ENCODE measurements around the gene SLC4A4. TPM values are rescaled to one million over a fixed set of nuclear protein-coding genes. Genes with fewer than 3 reads are reported as not detected.

The SLC4A4 gene
- total and polyA plus RNA-seq, 4 experiments from 2014 or later: 0.12 to 1.4 (median 1.0) TPM

DNA sequence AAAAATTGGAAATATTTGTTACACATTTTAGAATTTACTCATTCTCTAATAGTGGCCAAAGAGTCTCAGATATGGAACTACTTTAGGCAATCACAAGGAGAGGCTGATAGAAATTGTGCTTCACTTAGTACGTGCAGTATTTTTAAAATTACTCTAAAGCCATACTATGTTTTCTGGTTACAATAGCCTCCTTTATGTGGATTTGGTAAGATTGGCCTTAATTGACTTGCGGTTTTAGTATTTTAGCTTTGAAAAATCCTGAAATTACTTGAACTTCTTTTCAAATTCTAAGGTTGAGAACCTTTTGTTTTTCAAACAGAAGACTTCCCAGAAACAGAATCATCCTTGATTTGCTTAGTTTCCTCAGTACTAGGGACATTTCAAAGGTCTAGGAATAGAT is 215.2 kb downstream of the SLC4A4 start:
- no peak overlapping the region for H3K4me3 Mint-ChIP-seq
- H3K36me3 ChIP-seq (ENCODE audit: insufficient read depth, low read length): no peaks in the 10 kb centered on the region
- H3K27me3 ChIP-seq (ENCODE audit: insufficient read depth, low read length): no peaks in the 10 kb centered on the region
- no peak overlapping the region for H3K27ac ChIP-seq (ENCODE audit: low read depth, low read length)
- no peaks in the 10 kb centered on the region for H3K36me3 Mint-ChIP-seq
- no peaks in the 10 kb centered on the region for H3K4me1 ChIP-seq (ENCODE audit: insufficient read depth, low read length)
- no peaks in the 10 kb centered on the region for H3K9me3 Mint-ChIP-seq
- H3K4me3 ChIP-seq (ENCODE audit: low read length in 2 of 2): no peak overlapping the region
- no peaks in the 10 kb centered on the region for H3K4me1 Mint-ChIP-seq
- no peak overlapping the region for H3K27ac Mint-ChIP-seq
- CTCF ChIA-PET (ENCODE audit: partially characterized antibody): no interaction called here
- no peaks in the 10 kb centered on the region for H3K27me3 Mint-ChIP-seq
- POLR2A ChIA-PET (ENCODE audit: partially characterized antibody): no interaction called here
- no peaks in the 10 kb centered on the region for H3K9me3 ChIP-seq (ENCODE audit: control insufficient read depth in 1 of 2, low read length in 2 of 2)
- intact Hi-C loops (cut with micrococcal nuclease): loop anchor here (10.0 kb wide), 1 partner anchor 369 kb away; no protein-coding TSS in a partner anchor
- DNase-seq: no peak

DNA sequence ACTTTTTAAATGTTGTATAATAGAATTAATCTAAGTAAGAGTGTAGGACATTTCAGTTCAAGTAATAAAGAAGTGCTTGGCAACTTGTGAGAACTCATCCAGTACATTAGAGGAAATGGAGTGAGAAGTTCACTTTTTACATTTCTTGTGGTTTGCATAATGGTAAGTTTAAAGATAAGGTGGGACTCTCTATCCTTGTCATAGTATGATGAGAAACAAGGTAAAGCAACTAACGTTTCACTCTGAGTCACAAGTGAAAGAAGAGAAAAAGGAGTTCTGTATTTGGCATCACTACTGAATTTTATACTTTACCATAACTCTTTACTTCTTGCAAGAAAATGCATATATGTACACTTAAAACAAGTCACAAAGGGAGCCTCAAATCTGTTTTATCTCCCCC is 219.4 kb downstream of the SLC4A4 start:
- Histone ChIP-seq H3K4me3 (ENCODE audit: low read length in 2 of 2) (no peak overlapping the region), H3K27me3 (ENCODE audit: insufficient read depth, low read length) (no peaks in the 10 kb centered on the region), H3K9me3 (ENCODE audit: control insufficient read depth in 1 of 2, low read length in 2 of 2) (no peaks in the 10 kb centered on the region), H3K27ac (ENCODE audit: low read depth, low read length) (no peak overlapping the region), H3K36me3 (ENCODE audit: insufficient read depth, low read length) (no peaks in the 10 kb centered on the region), H3K4me1 (ENCODE audit: insufficient read depth, low read length) (no peaks in the 10 kb centered on the region)
- ChIA-PET POLR2A (ENCODE audit: partially characterized antibody) (no interaction called here), CTCF (ENCODE audit: partially characterized antibody) (no interaction called here)
- Mint-ChIP-seq H3K27ac (no peak overlapping the region), H3K9me3 (peaks cover 0 to 2% (median 0%) of the 10 kb centered on the region in 8 donors), H3K27me3 (no peaks in the 10 kb centered on the region), H3K36me3 (no peaks in the 10 kb centered on the region), H3K4me1 (no peaks in the 10 kb centered on the region), H3K4me3 (no peak overlapping the region)
- intact Hi-C loops (cut with micrococcal nuclease): loop anchor here (10.0 kb wide), 1 partner anchor 373 kb away; no protein-coding TSS in a partner anchor
- DNase-seq: no peak

DNA sequence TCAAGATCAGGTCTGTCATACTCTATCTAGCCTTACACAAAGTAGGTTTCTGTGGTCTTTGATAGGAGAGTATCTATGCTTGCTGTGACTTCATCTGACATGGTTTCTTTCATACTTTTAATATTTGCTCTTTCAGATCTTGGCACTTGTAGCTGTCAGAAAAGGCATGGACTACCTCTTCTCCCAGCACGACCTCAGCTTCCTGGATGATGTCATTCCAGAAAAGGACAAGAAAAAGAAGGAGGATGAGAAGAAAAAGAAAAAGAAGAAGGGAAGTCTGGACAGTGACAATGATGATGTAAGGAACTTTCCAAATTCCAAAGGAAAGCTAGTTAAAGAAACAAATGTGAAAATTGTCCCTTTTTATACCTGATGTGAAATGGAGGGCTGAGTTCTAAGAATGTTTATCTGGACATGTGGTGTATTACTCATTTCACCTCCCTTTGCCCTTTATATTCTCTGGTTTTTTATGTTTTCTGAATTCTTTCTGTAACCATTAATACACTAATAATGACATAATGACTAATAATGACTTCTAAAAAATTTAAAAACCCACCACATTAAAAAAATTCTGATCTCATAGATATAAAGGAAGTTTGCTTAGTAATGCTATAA is 221.2 kb downstream of the SLC4A4 start:
- H3K9me3 ChIP-seq (ENCODE audit: control insufficient read depth in 1 of 2, low read length in 2 of 2): no peaks in the 10 kb centered on the region
- H3K36me3 ChIP-seq (ENCODE audit: insufficient read depth, low read length): no peaks in the 10 kb centered on the region
- no peak overlapping the region for H3K4me3 ChIP-seq (ENCODE audit: low read length in 2 of 2)
- H3K27me3 Mint-ChIP-seq: peaks cover 0 to 1% of the 10 kb centered on the region in 2 donors
- H3K27ac ChIP-seq (ENCODE audit: low read depth, low read length): no peak overlapping the region
- no peaks in the 10 kb centered on the region for H3K27me3 ChIP-seq (ENCODE audit: insufficient read depth, low read length)
- no peaks in the 10 kb centered on the region for H3K4me1 ChIP-seq (ENCODE audit: insufficient read depth, low read length)
- DNase-seq: no peak
- H3K9me3 Mint-ChIP-seq: peaks cover 0 to 2% (median 0%) of the 10 kb centered on the region in 8 donors
- H3K4me3 Mint-ChIP-seq: no peak overlapping the region
- no peak overlapping the region for H3K27ac Mint-ChIP-seq
- ChIA-PET CTCF (ENCODE audit: partially characterized antibody) (no interaction called here), POLR2A (ENCODE audit: partially characterized antibody) (no interaction called here)
- H3K36me3 Mint-ChIP-seq: no peaks in the 10 kb centered on the region
- intact Hi-C loops (cut with micrococcal nuclease): loop anchor here (10.0 kb wide), 1 partner anchor 375 kb away; no protein-coding TSS in a partner anchor
- no peaks in the 10 kb centered on the region for H3K4me1 Mint-ChIP-seq

DNA sequence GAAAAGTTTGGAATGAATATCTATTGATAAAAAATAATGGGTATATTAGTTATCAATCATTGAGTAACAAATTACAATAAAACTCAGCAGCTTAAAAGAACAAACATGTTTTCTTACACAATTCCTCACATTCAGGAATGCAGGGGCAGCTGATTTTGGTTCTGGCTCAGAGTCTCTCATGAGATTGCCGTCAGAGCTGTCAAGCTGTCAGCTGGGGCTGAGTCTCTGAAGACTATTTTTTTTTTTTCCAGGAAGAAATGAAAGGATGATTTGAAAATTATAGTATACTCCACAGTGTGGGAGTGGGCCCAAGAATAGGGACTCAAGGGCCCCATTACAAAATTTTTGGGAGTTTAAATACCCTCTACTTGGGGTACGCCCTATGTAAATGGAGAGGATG is 226.0 kb downstream of the SLC4A4 start:
- ChIA-PET CTCF (ENCODE audit: partially characterized antibody) (no interaction called here), POLR2A (ENCODE audit: partially characterized antibody) (no interaction called here)
- no peaks in the 10 kb centered on the region for H3K36me3 Mint-ChIP-seq
- H3K4me3 Mint-ChIP-seq: no peak overlapping the region
- H3K4me1 Mint-ChIP-seq: no peaks in the 10 kb centered on the region
- Histone ChIP-seq H3K27ac (ENCODE audit: low read depth, low read length) (no peak overlapping the region), H3K36me3 (ENCODE audit: insufficient read depth, low read length) (no peaks in the 10 kb centered on the region), H3K27me3 (ENCODE audit: insufficient read depth, low read length) (no peaks in the 10 kb centered on the region), H3K4me1 (ENCODE audit: insufficient read depth, low read length) (no peaks in the 10 kb centered on the region), H3K4me3 (ENCODE audit: low read length in 2 of 2) (no peak overlapping the region), H3K9me3 (ENCODE audit: control insufficient read depth in 1 of 2, low read length in 2 of 2) (no peaks in the 10 kb centered on the region)
- peaks cover 0 to 2% (median 0%) of the 10 kb centered on the region in 8 donors for H3K9me3 Mint-ChIP-seq
- H3K27me3 Mint-ChIP-seq: peaks cover 0 to 1% of the 10 kb centered on the region in 2 donors
- intact Hi-C loops (cut with micrococcal nuclease): no loop called here
- H3K27ac Mint-ChIP-seq: no peak overlapping the region
- DNase-seq: no peak

DNA sequence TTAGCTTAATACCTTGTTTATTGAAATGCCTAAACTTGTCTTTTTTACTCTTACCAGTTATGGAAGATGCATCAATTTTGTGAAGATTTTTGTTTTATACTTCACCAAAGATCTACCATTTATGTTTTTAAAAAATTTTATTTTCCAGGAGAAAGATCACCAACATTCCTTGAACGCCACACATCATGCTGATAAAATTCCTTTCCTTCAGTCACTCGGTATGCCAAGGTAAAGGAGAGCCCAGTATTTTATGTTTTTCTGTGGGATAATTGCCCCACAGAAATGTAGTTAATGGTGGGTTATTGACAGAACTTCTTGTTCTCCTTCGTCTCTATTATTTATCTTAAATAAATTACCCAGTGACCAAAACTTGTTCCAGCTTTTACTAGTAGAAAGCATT is 228.0 kb downstream of the SLC4A4 start:
- Histone ChIP-seq H3K4me3 (ENCODE audit: low read length in 2 of 2) (no peak overlapping the region), H3K27ac (ENCODE audit: low read depth, low read length) (no peak overlapping the region), H3K36me3 (ENCODE audit: insufficient read depth, low read length) (no peaks in the 10 kb centered on the region), H3K9me3 (ENCODE audit: control insufficient read depth in 1 of 2, low read length in 2 of 2) (no peaks in the 10 kb centered on the region), H3K27me3 (ENCODE audit: insufficient read depth, low read length) (no peaks in the 10 kb centered on the region), H3K4me1 (ENCODE audit: insufficient read depth, low read length) (no peaks in the 10 kb centered on the region)
- no peaks in the 10 kb centered on the region for H3K36me3 Mint-ChIP-seq
- no peak for DNase-seq
- no peak overlapping the region for H3K4me3 Mint-ChIP-seq
- intact Hi-C loops (cut with micrococcal nuclease): no loop called here
- ChIA-PET POLR2A (ENCODE audit: partially characterized antibody) (no interaction called here), CTCF (ENCODE audit: partially characterized antibody) (no interaction called here)
- no peak overlapping the region for H3K27ac Mint-ChIP-seq
- H3K9me3 Mint-ChIP-seq: peaks cover 0 to 2% (median 0%) of the 10 kb centered on the region in 8 donors
- H3K27me3 Mint-ChIP-seq: peaks cover 0 to 1% of the 10 kb centered on the region in 2 donors
- no peaks in the 10 kb centered on the region for H3K4me1 Mint-ChIP-seq

DNA sequence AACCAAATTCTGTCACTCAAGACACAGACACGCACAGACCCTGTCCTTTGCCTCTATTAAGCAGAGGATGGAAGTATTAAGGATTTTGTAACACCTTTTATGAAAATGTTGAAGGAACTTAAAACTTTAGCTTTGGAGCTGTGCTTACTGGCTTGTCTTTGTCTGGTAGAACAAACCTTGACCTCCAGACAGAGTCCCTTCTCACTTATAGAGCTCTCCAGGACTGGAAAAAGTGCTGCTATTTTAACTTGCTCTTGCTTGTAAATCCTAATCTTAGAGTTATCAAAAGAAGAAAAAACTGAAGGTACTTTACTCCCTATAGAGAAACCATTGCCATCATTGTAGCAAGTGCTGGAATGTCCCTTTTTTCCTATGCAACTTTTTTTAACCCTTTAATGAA is 229.3 kb downstream of the SLC4A4 start:
- no peak overlapping the region for H3K27ac ChIP-seq (ENCODE audit: low read depth, low read length)
- H3K36me3 ChIP-seq (ENCODE audit: insufficient read depth, low read length): no peaks in the 10 kb centered on the region
- no peak overlapping the region for H3K27ac Mint-ChIP-seq
- no peaks in the 10 kb centered on the region for H3K9me3 ChIP-seq (ENCODE audit: control insufficient read depth in 1 of 2, low read length in 2 of 2)
- ChIA-PET POLR2A (ENCODE audit: partially characterized antibody) (no interaction called here), CTCF (ENCODE audit: partially characterized antibody) (no interaction called here)
- no peaks in the 10 kb centered on the region for H3K4me1 Mint-ChIP-seq
- H3K4me3 ChIP-seq (ENCODE audit: low read length in 2 of 2): no peak overlapping the region
- no peak for DNase-seq
- H3K4me1 ChIP-seq (ENCODE audit: insufficient read depth, low read length): no peaks in the 10 kb centered on the region
- no peak overlapping the region for H3K4me3 Mint-ChIP-seq
- intact Hi-C loops (cut with micrococcal nuclease): no loop called here
- no peaks in the 10 kb centered on the region for H3K27me3 ChIP-seq (ENCODE audit: insufficient read depth, low read length)
- H3K36me3 Mint-ChIP-seq: peaks cover 0 to 2% of the 10 kb centered on the region in 2 donors
- H3K27me3 Mint-ChIP-seq: peaks cover 0 to 1% of the 10 kb centered on the region in 2 donors
- peaks cover 0 to 7% (median 0%) of the 10 kb centered on the region in 8 donors for H3K9me3 Mint-ChIP-seq

DNA sequence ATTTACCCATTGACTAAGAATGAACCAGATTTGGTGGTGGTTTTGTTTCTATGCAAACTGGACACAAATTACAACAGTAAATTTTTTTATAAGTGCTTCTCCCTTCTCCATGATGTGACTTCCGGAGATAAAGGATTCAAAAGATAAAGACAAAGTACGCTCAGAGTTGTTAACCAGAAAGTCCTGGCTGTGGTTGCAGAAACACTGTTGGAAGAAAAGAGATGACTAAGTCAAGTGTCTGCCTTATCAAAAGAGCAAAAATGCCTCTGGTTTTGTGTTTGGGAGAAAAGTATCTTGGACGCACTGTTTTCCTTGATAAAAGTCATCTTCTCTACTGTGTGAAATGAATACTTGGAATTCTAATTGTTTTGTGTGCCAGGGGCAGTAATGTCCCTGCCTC is 231.7 kb downstream of the SLC4A4 start:
- no peak overlapping the region for H3K4me3 ChIP-seq (ENCODE audit: low read length in 2 of 2)
- Mint-ChIP-seq H3K4me1 (no peaks in the 10 kb centered on the region), H3K36me3 (peaks cover 2 to 3% of the 10 kb centered on the region in 2 donors), H3K4me3 (no peak overlapping the region), H3K27ac (no peak overlapping the region), H3K9me3 (peaks cover 0 to 20% (median 5%) of the 10 kb centered on the region in 8 donors), H3K27me3 (peaks cover 0 to 1% of the 10 kb centered on the region in 2 donors)
- no peaks in the 10 kb centered on the region for H3K4me1 ChIP-seq (ENCODE audit: insufficient read depth, low read length)
- H3K27me3 ChIP-seq (ENCODE audit: insufficient read depth, low read length): no peaks in the 10 kb centered on the region
- no peak overlapping the region for H3K27ac ChIP-seq (ENCODE audit: low read depth, low read length)
- H3K9me3 ChIP-seq (ENCODE audit: control insufficient read depth in 1 of 2, low read length in 2 of 2): no peaks in the 10 kb centered on the region
- intact Hi-C loops (cut with micrococcal nuclease): no loop called here
- DNase-seq: no peak
- CTCF ChIA-PET (ENCODE audit: partially characterized antibody): no interaction called here
- no peaks in the 10 kb centered on the region for H3K36me3 ChIP-seq (ENCODE audit: insufficient read depth, low read length)
- POLR2A ChIA-PET (ENCODE audit: partially characterized antibody): no interaction called here

All from CD4-positive, alpha-beta memory T cell (primary cell).